Measurements from ENCODE around the gene LILRB3.
"Not testable (repeated sequence)": the region's sequence is repeated elsewhere in the genome, so short reads cannot be mapped to it uniquely, and the experiment has no call there.

LILRB3 gene

DNA sequence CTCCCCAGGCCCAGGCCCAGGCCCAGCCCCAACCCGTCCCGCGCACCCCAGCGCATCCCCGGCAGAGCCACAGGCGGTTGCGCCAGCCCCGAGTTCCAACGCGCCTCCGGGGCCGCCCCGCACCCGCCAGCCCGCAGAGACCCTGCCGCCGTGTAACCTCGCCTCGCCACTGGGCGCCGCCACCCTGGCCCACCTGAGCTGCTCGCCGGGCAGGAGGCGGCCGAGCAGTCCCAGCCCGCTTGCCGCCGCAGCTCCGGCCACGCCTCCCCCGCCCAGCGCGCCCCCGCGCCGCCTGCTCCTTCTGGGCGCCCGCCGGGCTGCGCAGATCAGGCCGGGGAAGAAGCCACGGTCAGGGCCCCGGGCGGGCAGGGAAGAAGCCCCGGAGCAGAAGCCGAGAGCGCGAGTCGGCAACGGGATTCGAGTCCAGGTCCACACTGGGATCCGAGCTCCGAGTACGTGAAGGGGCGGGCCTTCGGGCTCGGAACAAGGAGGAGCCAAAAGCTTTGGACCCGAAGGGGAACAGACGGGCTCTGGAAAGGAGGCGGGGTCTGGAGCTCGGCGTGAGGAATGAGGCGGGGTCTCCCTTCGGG, 33.6 kb downstream of the LILRB3 start, which contains the start of gene MBOAT7:
Gene MBOAT7 (minus strand): TSS at position 436 of the 590 bp plus-strand sequence. CDS start 1,072 bp downstream, outside the sequence.
- no peak for DNase-seq

DNA sequence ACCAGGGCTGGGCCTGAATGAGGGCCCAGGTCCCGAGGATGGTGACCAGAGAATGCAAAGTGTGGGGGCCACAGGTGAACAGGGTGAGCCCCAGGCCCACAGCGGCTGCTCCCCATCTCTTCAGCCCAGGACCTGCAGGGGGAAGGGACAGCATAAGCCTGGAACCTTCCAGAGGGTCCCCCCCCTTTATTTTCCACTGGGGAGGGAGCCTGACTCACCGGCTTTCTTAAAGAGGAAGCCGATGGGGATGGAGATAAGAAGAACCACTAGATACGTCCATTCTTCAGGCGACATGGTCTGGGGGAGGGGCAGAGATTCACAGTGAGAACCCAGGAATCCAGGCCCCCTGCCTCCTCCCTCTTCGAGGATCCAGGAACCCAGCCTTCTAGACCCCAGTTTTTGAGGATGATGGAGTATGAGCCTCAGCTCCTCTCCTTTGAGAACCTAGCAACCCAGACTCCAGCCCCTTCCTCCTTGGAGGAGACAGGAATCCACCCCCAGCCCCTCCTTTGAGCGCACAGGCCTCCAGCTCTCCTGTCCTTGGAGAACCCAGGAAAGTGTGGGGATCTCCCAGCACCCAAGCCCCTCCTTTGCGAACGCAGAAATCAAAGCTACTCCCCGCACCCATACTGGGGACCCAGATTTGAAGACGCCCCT, 34.5 kb downstream of the LILRB3 start:
- DNase-seq, result peak; percentile 49

DNA sequence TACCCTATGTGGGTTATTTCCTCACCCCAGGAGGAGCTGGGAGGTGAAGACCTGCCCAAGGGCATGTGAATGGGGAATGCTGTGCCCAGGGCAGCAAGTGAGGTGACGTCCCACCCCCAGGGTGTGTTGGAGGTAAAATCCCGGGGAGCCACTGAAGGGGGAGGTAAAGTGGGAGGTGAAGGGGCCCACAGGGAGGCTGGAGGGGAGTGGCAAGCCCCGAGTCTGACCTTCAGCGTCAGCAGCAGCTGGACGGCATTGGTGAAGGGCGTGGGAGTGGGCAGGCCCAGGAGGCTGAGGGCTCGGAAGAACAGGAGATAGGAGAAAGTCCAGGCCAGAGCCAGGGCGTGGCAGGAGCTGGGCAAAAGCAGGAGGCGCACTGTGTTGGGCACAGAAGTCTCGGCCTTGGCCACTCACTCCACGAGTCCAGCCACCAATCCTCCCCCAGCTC, 35.8 kb downstream of the LILRB3 start:
- DNase-seq, result no peak

DNA sequence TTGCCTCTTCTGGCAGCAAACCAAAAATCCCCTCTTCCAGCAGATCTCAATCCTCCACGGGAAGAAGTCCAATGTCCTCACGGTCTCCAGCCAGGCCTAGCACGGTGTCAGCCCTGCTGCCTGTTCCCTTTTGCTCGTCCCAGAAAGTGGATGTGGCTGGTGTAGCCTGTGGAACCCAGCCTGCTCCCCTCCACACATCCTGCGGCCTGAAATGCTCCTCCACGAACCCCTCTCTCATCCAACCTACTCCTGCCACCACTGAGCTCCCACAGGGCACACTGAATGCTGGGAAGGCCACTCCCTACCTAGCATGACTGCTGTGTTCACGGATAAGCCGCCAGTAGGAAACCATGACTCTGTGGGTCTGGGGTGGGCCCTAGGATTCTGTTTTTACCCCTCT, 36.5 kb downstream of the LILRB3 start:
- no peak for DNase-seq

DNA sequence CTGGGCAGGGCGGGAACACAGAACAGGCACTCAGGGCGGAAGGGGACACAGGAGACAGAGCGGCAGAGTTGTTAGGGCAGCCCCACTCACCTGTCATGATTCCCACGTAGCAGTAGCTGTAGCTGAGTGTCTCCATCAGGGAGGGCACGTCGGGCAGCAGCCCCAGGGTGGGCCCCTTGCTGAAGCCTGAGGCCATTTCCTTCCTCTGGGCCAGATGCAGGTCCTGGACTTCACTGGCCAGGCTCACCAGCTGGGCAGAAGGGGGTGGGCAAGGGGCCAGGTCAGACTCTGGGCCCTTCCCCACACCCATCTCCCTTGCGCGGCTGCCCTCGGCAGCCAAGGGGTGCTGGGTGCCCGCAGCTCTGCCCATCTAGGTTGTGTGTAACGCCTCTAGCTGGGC, 39.4 kb downstream of the LILRB3 start:
- no peak for DNase-seq

DNA sequence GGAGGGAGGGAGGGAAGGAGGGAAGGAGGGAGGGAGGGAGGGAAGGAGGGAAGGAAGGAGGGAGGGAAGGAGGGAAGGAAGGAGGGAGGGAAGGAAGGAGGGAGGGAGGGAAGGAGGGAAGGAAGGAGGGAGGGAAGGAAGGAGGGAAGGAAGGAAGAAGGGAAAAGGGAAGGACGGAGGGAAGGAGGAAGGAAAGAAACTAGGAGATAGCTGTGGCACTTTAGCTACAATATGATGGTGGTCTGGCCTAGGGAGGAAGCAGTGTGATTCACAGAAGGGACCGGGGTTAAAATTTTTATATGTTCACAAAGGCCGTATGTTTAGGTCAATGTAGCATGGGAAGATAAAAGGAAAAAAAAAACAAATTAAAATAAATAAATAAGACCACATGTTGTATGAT, 40.9 kb downstream of the LILRB3 start:
- not testable (repeated sequence) for DNase-seq

DNA sequence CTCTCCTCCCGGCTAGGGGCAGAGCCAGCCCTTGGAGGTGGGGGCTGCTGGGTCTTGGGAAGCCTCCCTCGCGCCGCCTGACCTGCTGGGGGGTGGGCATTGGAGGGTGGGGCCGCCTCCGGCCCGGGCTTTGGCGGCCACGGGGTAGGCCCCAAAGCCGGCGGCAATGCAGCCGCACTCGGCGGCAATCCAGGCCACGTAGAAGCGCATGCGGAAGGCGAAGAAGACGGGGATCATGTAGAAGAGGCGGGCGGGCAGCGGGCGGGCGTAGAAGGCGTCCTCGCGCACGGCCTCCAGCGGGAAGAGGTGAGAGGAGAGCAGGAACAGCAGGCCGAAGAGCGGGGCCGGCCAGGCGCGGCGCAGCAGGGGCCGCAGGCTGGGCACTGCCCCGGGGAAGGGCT, 42.1 kb downstream of the LILRB3 start:
- DNase-seq, result no peak

DNA sequence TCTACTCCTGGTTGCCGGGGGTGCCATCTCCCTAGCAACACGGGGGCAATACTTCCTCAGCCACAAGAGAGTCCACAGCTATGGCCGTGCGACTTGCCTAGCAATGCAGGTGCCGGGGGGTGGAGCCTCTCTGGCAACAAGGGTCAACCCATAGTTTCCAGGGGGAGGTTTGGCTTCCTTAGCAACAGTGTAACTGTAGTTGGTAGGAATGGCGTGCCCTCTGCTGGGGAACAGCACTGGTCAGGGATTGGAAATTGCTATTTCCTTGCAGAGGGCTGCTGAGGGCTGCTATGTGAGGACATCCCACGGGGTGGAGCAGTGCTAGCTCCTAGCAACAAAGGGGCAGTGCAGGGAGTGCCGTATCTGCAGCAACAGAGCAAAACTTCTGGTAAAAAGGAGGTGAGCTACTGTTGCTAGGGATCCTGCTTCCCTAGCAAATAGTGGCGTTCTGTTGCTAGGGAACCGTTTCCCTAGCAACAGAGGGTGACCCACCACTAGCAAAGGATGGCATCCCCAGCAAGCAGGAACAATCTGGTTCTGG, 42.8 kb downstream of the LILRB3 start:
- peak; percentile 40 for DNase-seq

DNA sequence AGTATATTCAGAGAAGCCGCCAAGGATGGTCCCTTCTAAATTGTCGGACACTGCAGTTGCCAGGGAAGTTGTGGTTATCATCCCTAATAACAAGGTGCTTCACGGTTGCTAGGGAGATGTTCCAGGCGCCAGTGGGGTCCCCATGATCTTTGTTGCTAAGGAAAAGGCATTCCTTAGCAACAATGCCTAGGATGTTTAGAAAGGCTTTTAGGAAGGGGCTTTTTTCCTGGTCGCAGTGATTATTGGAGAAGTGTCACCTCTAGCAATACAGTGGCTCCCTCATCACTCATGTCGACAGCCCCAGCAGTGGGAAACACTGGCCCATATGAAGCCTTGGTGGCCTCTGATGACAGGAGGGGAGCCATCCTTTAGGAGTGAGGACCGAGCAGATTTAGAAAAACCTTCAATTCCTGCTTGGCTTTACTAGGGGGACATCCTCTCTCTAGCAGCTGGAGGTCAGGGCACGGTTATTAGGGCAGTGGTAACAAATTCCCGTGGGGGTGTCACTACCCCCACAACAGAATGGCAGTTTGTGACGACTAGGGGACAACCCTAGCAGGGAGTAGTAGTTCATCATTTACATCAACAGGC, 43.5 kb downstream of the LILRB3 start:
- DNase-seq, result no peak

DNA sequence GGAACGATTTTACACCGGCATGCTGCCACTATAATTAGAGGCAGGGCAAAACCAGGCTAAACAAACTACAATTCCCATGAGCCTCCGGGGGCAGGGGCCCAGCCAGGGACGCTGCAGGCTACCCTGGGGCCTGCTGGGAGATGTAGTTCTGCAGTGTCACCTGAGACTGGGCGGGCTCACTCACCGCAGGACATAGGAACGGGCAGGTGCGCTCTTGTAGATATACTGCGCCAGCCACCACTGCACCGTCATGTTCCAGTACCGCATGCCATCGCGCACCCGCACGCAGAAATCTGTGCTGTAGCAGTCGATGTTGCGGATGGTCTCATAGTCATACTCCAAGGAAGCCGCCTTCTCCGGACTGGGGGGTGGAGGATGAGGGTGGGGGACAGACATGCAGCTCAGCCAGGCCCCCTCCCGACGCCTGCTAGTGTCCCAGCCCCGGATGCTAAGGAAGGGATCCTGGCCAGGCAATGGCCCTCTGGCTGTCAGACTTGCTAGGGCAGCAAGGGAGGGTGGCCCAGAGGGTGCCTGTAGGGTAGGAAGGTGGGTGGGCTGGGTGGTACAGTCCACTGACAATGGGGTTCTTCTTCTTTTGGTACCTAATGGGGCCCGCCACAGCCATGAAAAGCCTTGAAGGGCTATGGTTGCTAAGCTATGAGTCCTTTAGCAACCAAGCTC, 44.1 kb downstream of the LILRB3 start:
- no peak for DNase-seq

DNA sequence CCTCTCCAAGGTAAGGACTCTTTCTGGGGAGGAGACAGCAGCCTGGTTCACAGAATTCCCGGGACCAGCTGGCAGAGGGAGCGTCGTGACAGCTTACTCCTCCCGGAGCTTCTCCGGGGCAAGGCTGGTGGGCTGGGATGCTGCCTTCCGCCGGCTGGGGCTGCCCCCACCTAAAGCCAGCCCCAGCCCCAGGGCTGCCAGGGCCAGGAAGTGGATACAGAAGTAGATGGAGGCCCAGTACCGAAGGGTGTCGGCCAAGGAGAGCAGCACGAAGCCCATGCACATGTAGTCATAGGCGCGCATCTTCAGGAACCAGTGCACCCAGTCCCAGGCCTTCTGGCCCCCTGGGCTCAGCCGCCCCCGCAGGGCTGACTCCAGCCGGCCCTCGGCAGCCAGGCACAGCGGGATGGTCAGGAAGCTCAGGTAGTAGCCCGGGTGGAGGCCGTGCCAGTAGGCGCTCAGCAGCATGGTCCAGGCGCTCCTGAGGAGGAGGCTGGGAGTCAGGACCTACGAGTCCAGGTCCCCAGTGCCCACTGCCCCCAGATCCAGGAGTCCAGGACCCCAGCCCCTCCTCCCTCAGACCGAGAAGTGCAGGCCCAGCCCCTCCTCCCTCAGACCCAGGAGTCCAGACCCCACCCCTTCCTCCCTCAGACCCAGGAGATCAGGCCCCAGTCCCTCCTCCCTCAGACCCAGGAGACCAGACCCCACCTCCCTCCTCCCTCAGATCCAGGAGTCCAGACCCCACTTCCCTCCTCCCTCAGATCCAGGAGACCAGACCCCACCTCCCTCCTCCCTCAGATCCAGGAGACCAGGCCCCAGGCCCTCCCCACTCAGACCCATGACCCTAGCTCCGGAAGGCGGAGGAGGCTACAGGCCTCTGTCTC, 48.6 kb downstream of the LILRB3 start:
- no peak for DNase-seq

DNA sequence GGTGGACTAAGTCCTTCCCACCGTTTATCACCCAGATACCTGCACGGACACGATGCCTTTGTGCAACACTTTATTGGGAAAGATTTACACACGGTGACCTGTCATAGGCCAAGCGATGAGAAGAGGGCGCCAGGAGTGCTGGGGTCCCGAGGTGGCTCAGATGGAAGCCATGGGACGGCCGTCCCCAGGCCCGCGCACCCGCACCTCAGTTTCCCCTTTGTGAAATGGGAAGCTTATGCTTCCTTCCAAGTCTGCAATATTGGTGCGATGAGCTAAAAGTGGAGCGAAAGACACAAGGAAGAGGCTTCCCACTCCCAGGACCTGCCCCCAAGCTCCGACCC, 49.5 kb downstream of the LILRB3 start:
- DNase-seq, result no peak

DNA sequence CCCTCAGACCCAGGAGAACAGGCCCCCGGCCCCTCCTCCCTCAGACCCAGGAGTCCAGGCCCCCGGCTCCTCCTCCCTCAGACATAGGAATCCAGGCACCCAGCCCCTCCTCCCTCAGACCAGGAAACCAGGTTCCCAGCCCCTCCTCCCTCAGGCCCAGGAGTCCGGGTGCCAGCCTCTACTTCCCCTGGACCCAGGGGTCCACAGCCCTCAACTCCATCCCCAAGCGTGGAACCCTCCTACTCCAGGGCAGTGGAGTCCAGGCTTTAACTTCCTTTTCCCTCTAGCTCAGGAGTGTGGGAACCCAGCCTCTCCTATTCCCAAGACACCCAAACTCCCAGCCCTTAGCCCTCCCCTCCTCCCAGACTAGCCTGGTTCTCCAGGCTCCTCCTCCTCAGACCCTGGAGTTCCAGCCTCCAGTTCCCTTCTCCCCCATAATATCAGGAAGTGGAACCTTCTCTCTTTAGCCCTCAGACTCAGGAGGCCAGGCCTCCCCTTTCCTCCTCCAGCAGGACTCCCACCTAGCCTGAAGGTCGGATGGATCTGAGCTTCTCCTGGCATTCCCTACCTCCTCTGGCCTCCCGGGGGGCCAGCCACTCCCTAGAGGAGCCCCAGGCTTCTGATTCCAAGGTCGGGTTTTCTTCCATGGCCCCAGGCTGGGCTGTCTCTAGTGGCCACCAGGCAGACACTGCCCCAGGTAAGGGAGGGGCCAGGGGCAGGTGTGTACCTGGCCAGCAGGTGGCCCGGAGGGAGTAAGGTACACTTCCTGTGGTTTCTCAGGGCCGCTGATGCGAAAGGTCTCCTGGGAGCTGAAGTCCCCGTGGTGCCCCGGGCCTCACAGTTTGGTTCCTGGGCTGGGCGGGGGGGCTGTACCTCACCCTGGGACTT, 50.1 kb downstream of the LILRB3 start, which contains the start of gene TMC4:
Gene TMC4 (minus strand): TSS at position 690 of the 888 bp plus-strand sequence. CDS start 43 bp downstream, at position 647.
- DNase-seq, result no peak

DNA sequence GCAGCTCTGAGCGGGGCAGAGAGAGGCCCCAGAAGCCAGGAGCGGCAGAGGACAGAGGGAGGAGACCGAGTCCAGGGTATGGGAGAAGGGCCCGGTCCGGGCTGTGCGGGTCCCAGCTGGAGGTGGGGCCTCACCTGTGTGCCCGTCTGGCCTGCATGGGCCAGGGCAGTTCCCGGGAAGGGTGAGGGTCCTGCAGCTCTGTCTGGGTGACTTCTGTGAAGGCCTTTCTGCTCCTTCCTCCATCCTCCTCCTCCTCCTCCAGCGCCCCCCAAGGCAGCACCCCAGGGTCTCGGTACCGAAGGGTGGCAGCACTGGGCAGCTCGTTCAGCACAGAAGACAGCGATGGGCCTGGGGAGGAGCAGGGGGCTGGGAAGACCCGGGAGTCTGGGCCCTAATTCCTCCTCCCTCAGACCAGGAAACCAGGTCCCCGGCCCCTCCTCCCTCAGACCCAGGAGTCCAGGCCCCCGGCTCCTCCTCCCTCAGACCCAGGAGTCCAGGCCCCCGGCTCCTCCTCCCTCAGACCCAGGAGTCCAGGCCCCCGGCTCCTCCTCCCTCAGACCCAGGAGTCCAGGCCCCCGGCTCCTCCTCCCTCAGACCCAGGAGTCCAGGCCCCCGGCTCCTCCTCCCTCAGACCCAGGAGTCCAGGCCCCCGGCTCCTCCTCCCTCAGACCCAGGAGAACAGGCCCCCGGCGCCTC, 50.9 kb downstream of the LILRB3 start:
- DNase-seq, result not testable (repeated sequence)

DNA sequence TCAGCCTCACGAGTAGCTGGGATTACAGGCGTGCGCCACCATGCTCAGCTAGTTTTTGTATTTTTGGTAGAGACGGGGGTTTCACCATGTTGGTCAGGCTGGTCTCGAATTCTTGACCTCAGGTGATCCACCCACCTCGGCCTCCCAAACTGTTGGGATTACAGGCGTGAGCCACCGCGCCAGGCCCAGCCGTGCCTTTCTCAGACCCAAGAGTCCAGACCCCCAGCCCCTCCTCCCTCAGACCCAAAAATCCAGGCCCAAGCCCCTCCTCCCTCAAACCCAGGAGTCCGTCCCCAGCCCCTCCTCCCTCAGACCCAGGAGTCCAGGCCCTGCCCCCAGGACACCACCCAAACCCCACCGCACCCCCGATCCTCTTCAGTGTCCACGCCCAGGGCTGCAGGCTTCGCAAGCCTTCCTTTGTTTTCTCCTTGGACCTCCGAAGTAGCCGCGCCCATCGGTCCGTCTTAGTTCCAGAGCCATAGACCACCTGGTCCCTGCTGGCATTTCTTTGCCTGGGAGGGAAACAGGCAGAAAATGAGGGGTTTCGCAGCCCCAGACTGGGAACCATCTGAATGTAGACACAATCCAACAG, 53.6 kb downstream of the LILRB3 start:
- no peak for DNase-seq

DNA sequence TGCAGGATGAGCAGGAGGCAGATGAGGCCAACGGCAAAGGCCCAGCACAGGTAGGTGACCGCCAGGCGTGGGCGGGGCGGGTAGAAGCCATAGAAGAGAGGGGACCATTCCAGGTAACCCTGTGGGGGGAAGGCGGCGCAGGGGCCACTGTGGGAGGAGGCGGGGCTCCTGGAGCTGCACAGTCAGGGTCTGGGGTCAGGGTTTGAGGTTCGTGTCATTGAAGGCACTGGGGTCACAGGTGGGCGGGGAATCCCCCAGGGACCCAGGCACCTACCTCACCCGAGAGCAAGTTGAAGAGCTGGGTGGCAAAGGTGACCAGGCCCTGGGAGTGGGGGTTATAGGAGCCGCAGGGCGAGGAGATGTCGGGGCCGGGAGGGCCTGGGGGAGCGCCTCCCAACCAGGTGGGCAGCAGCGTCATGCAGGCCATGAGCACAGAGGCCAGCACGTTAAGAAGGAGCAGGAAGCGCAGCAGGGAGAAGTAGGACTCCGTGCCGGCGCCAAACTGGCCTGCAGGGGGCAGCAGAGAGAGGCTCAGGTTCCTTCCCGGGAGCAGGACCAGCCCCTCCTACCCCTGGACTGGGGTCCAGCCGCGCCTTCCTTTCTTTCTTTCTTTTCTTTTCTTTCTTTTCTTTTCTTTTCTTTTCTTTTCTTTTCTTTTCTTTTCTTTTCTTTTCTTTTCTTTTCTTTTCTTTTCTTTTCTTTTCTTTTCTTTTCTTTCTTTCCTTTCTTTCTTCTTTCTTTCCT, 54.5 kb downstream of the LILRB3 start:
- peak; percentile 81 for DNase-seq
